Esophagus squamous epithelium (tissue), 4 donors: Measurements from ENCODE around the gene NSD2.

Source experiments
- POLR2A ChIP-seq, 4 donors: fragments of 450-650 bp; IDR thresholded peaks; one replicate each; pipeline ENCODE4 v1.6.1; 2017; ENCODE audit warnings: antibody characterized with exemption in 4 of 4, mild to moderate bottlenecking in 4 of 4, moderate library complexity in 3 of 4
- TF ChIP-seq, protein P1 (sequence below), 6 experiments: fragments of 450-650 bp in 4 of 6; fragments of 200-600 bp in 2 of 6; sonication (generic) in 2 of 6; IDR thresholded peaks; one replicate each; pipeline ENCODE4 v1.5.1; 2016 to 2019; ENCODE audit warnings: antibody characterized with exemption in 6 of 6, mild to moderate bottlenecking in 4 of 6, moderate library complexity in 4 of 6

DNA sequence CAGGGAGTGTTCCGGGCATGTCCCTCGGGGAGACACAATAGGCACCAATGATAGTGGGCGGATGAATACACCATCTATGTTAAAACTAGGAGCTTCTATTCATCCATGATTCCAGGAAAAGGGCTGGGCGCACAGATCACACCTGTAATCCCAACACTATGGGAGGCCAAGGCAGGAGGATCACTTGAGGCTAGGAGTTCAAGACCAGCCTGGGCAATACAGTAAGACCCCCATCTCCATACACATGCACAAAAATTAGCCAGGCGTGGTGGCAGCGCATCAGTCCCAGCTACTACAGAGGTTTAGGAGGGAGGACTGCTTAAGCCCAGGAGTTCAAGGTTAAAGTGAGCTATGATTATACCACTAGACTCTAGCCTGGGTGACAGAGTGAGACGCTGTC is 135.2 kb downstream of the NSD2 start:
- TF ChIP-seq, protein P1, sequence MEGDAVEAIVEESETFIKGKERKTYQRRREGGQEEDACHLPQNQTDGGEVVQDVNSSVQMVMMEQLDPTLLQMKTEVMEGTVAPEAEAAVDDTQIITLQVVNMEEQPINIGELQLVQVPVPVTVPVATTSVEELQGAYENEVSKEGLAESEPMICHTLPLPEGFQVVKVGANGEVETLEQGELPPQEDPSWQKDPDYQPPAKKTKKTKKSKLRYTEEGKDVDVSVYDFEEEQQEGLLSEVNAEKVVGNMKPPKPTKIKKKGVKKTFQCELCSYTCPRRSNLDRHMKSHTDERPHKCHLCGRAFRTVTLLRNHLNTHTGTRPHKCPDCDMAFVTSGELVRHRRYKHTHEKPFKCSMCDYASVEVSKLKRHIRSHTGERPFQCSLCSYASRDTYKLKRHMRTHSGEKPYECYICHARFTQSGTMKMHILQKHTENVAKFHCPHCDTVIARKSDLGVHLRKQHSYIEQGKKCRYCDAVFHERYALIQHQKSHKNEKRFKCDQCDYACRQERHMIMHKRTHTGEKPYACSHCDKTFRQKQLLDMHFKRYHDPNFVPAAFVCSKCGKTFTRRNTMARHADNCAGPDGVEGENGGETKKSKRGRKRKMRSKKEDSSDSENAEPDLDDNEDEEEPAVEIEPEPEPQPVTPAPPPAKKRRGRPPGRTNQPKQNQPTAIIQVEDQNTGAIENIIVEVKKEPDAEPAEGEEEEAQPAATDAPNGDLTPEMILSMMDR (IDR thresholded peaks at IDR 0.05), result no peak
- TF ChIP-seq POLR2A (IDR thresholded peaks at IDR 0.05), result no peak
